ENCODE measurements around the gene ST8SIA4.

Gene ST8SIA4

DNA sequence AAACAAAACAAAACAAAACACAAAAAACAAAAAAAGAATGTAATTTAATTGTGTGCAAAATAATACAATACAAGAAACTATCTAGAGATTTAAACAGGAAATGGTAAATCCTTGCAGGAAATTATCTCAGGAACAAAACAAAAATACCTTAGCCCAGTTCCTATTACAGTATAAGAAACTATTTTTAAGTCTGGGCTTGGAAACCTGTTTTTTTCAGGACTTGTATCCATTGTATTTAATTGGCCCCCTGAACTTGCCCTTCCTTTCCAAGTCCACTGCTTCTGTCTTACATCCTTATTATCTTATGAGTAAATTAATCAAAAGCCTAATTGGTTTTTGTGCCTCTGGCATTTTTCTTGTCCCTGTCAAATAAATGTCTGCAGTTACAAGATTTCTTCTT, 48.5 kb downstream of the ST8SIA4 start:
- no peaks in the 10 kb centered on the region for H3K9me3 ChIP-seq (ENCODE audit: control insufficient read depth, low read length)
- no peaks in the 10 kb centered on the region for H3K27me3 ChIP-seq (ENCODE audit: control insufficient read depth, insufficient read depth, low read length, poor library complexity, severe bottlenecking)
- H3K4me1 ChIP-seq (ENCODE audit: control insufficient read depth, insufficient read depth, low read length): no peaks in the 10 kb centered on the region
- H3K36me3 ChIP-seq (ENCODE audit: control insufficient read depth, insufficient read depth, low read length): no peaks in the 10 kb centered on the region
- H3K4me3 ChIP-seq (ENCODE audit: insufficient read depth, low read depth, low read length): no peak overlapping the region
- H3K27ac ChIP-seq (ENCODE audit: insufficient read depth, low read depth, low read length, poor library complexity, severe bottlenecking): no peak overlapping the region

DNA sequence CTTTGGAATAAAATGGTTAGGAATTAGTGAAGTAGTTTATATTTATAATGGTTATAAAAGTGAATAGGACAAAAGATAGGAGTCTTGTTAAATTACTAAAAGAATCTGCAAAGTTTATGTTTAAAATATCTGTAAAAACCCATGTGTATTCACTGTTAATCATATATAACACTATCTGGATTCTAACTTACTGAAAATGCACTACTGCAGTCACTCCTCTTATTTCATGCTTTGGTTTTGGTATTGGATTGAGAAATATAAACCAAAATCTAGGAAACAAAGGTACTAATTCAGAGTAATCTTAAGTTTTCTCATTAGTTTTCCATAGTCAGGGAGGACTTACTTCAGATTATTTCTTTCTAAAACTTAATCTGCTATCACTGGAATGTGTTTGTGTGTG, 49.5 kb downstream of the ST8SIA4 start:
- Histone ChIP-seq H3K27me3 (ENCODE audit: control insufficient read depth, insufficient read depth, low read length, poor library complexity, severe bottlenecking) (no peaks in the 10 kb centered on the region), H3K9me3 (ENCODE audit: control insufficient read depth, low read length) (no peaks in the 10 kb centered on the region), H3K36me3 (ENCODE audit: control insufficient read depth, insufficient read depth, low read length) (no peaks in the 10 kb centered on the region), H3K4me3 (ENCODE audit: insufficient read depth, low read depth, low read length) (no peak overlapping the region), H3K4me1 (ENCODE audit: control insufficient read depth, insufficient read depth, low read length) (no peaks in the 10 kb centered on the region), H3K27ac (ENCODE audit: insufficient read depth, low read depth, low read length, poor library complexity, severe bottlenecking) (no peak overlapping the region)

- Histone ChIP-seq H3K36me3 (ENCODE audit: control insufficient read depth, insufficient read depth, low read length) (no peaks in the 10 kb centered on the region), H3K27ac (ENCODE audit: insufficient read depth, low read depth, low read length, poor library complexity, severe bottlenecking) (no peak overlapping the region), H3K4me3 (ENCODE audit: insufficient read depth, low read depth, low read length) (no peak overlapping the region), H3K27me3 (ENCODE audit: control insufficient read depth, insufficient read depth, low read length, poor library complexity, severe bottlenecking) (no peaks in the 10 kb centered on the region), H3K9me3 (ENCODE audit: control insufficient read depth, low read length) (no peaks in the 10 kb centered on the region), H3K4me1 (ENCODE audit: control insufficient read depth, insufficient read depth, low read length) (no peaks in the 10 kb centered on the region)
- WGBS, 2 experiments: 91 to 96% methylated on average over 3 of the region's 3 CpGs
Observed at GRCh38 chr5:100852988-100853449, 50.1 kb downstream of the ST8SIA4 start.

DNA sequence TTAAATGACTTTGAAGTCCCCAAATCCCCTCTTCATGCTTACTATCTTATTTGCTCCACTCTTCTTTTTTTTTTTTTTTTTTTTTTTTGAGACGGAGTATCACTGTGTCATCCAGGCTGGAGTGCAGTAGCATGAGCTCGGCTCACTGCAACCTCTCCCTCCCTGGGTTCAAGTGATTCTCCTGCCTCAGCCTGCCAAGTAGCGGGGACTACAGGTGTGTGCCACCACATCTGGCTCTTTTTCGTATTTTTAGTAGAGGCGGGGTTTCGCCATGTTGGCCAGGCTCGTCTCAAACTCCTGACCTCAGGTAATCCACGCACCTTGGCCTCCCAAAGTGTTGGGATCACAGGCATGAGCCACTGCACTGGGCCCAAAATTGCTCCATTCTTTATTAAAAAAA, 51.0 kb downstream of the ST8SIA4 start:
- H3K27ac ChIP-seq (ENCODE audit: insufficient read depth, low read depth, low read length, poor library complexity, severe bottlenecking): no peak overlapping the region
- no peak overlapping the region for H3K4me3 ChIP-seq (ENCODE audit: insufficient read depth, low read depth, low read length)
- H3K36me3 ChIP-seq (ENCODE audit: control insufficient read depth, insufficient read depth, low read length): no peaks in the 10 kb centered on the region
- 91 to 95% methylated on average over 8 of the region's 8 CpGs for WGBS, 2 experiments
- no peaks in the 10 kb centered on the region for H3K9me3 ChIP-seq (ENCODE audit: control insufficient read depth, low read length)
- no peaks in the 10 kb centered on the region for H3K4me1 ChIP-seq (ENCODE audit: control insufficient read depth, insufficient read depth, low read length)
- no peaks in the 10 kb centered on the region for H3K27me3 ChIP-seq (ENCODE audit: control insufficient read depth, insufficient read depth, low read length, poor library complexity, severe bottlenecking)

- no peaks in the 10 kb centered on the region for H3K4me1 ChIP-seq (ENCODE audit: control insufficient read depth, insufficient read depth, low read length)
- WGBS, 2 experiments: 92 to 100% methylated on average over 1 to 2 of the region's 4 CpGs
- H3K4me3 ChIP-seq (ENCODE audit: insufficient read depth, low read depth, low read length): no peak overlapping the region
- no peaks in the 10 kb centered on the region for H3K36me3 ChIP-seq (ENCODE audit: control insufficient read depth, insufficient read depth, low read length)
- H3K27ac ChIP-seq (ENCODE audit: insufficient read depth, low read depth, low read length, poor library complexity, severe bottlenecking): no peak overlapping the region
- no peaks in the 10 kb centered on the region for H3K27me3 ChIP-seq (ENCODE audit: control insufficient read depth, insufficient read depth, low read length, poor library complexity, severe bottlenecking)
- H3K9me3 ChIP-seq (ENCODE audit: control insufficient read depth, low read length): no peaks in the 10 kb centered on the region
Observed at GRCh38 chr5:100846772-100847171, 56.3 kb downstream of the ST8SIA4 start.

DNA sequence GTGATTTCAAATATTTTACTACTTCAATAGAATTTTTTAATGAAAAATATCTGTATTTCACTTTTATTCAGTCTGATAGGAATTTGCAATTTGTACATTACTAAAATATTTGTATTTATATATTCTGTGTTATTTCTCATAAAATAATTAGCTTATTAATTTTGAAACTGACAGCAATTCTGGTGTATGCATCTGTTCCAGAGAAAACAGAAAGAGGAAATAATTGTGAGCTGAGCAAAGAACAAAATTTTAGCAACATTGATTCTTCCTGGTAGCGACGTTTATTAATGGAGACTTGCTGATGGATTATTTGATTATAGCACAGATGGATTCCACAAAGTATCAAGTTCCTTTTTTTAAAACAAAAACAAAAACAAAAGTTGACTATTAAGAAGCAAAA, 61.0 kb downstream of the ST8SIA4 start:
- Histone ChIP-seq H3K4me3 (ENCODE audit: insufficient read depth, low read depth, low read length) (no peak overlapping the region), H3K9me3 (ENCODE audit: control insufficient read depth, low read length) (no peaks in the 10 kb centered on the region), H3K4me1 (ENCODE audit: control insufficient read depth, insufficient read depth, low read length) (no peaks in the 10 kb centered on the region), H3K27ac (ENCODE audit: insufficient read depth, low read depth, low read length, poor library complexity, severe bottlenecking) (no peak overlapping the region), H3K36me3 (ENCODE audit: control insufficient read depth, insufficient read depth, low read length) (no peaks in the 10 kb centered on the region), H3K27me3 (ENCODE audit: control insufficient read depth, insufficient read depth, low read length, poor library complexity, severe bottlenecking) (no peaks in the 10 kb centered on the region)
- WGBS, 2 experiments: 88 to 100% methylated on average over 2 of the region's 2 CpGs

- no peaks in the 10 kb centered on the region for H3K4me1 ChIP-seq (ENCODE audit: control insufficient read depth, insufficient read depth, low read length)
- H3K9me3 ChIP-seq (ENCODE audit: control insufficient read depth, low read length): no peaks in the 10 kb centered on the region
- no peak overlapping the region for H3K4me3 ChIP-seq (ENCODE audit: insufficient read depth, low read depth, low read length)
- no peaks in the 10 kb centered on the region for H3K36me3 ChIP-seq (ENCODE audit: control insufficient read depth, insufficient read depth, low read length)
- no peak overlapping the region for H3K27ac ChIP-seq (ENCODE audit: insufficient read depth, low read depth, low read length, poor library complexity, severe bottlenecking)
- 90 to 100% methylated on average over 1 to 2 of the region's 4 CpGs for WGBS, 2 experiments
- no peaks in the 10 kb centered on the region for H3K27me3 ChIP-seq (ENCODE audit: control insufficient read depth, insufficient read depth, low read length, poor library complexity, severe bottlenecking)
Observed at GRCh38 chr5:100841358-100842076, 61.6 kb downstream of the ST8SIA4 start.

GRCh38 chr5:100840789-100841188, 62.3 kb downstream of the ST8SIA4 start:
- no peaks in the 10 kb centered on the region for H3K27me3 ChIP-seq (ENCODE audit: control insufficient read depth, insufficient read depth, low read length, poor library complexity, severe bottlenecking)
- H3K36me3 ChIP-seq (ENCODE audit: control insufficient read depth, insufficient read depth, low read length): no peaks in the 10 kb centered on the region
- H3K27ac ChIP-seq (ENCODE audit: insufficient read depth, low read depth, low read length, poor library complexity, severe bottlenecking): no peak overlapping the region
- H3K4me1 ChIP-seq (ENCODE audit: control insufficient read depth, insufficient read depth, low read length): no peaks in the 10 kb centered on the region
- 52 to 100% methylated on average over 1 of the region's 1 CpG for WGBS, 2 experiments
- H3K4me3 ChIP-seq (ENCODE audit: insufficient read depth, low read depth, low read length): no peak overlapping the region
- H3K9me3 ChIP-seq (ENCODE audit: control insufficient read depth, low read length): no peaks in the 10 kb centered on the region

DNA sequence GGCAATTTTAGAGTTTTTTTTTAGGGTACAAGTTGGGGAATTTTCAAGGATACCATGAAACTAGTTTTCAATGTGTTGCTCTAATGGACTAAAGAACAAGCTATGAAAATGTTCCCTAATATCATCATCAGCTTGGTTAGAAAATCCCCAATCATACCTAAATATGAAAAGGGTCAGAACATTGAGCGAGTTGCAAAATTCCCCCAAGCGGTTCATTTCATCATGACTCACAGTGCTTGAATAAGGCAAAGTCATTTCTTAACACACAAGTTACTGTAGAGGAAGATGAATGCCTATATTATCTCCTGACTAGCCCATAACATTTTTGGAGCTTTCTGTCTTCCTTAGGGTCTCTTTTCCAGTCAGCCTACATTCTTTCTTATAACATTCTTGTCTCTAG, 62.7 kb downstream of the ST8SIA4 start:
- Histone ChIP-seq H3K27ac (ENCODE audit: insufficient read depth, low read depth, low read length, poor library complexity, severe bottlenecking) (no peak overlapping the region), H3K4me3 (ENCODE audit: insufficient read depth, low read depth, low read length) (no peak overlapping the region), H3K36me3 (ENCODE audit: control insufficient read depth, insufficient read depth, low read length) (no peaks in the 10 kb centered on the region), H3K9me3 (ENCODE audit: control insufficient read depth, low read length) (no peaks in the 10 kb centered on the region), H3K27me3 (ENCODE audit: control insufficient read depth, insufficient read depth, low read length, poor library complexity, severe bottlenecking) (no peaks in the 10 kb centered on the region), H3K4me1 (ENCODE audit: control insufficient read depth, insufficient read depth, low read length) (no peaks in the 10 kb centered on the region)
- 85 to 94% methylated on average over 2 of the region's 2 CpGs for WGBS, 2 experiments

GRCh38 chr5:100838048-100838473, 65.0 kb downstream of the ST8SIA4 start:
- Histone ChIP-seq H3K9me3 (ENCODE audit: control insufficient read depth, low read length) (no peaks in the 10 kb centered on the region), H3K4me3 (ENCODE audit: insufficient read depth, low read depth, low read length) (no peak overlapping the region), H3K27me3 (ENCODE audit: control insufficient read depth, insufficient read depth, low read length, poor library complexity, severe bottlenecking) (no peaks in the 10 kb centered on the region), H3K4me1 (ENCODE audit: control insufficient read depth, insufficient read depth, low read length) (no peaks in the 10 kb centered on the region), H3K27ac (ENCODE audit: insufficient read depth, low read depth, low read length, poor library complexity, severe bottlenecking) (no peak overlapping the region), H3K36me3 (ENCODE audit: control insufficient read depth, insufficient read depth, low read length) (no peaks in the 10 kb centered on the region)
- WGBS, 2 experiments: 91 to 95% methylated on average over 2 of the region's 2 CpGs

DNA sequence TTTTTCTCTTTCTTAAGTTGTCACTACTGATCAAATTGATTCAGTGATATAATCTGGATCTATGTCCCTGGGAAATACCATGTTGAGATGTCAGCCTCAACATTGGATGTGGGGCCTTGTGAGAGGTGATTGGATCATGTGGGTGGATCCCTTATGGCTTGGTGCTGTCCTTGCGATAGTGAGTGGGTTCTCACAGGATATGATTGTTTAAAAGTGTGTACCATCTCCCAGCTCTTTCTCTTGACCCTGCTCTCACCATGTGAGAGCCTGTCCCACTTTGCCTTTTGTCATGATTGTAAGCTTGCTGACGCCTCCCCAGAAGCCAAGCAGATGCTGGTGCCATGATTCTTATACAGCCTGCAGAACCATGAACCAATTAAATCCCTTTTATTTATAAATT, 68.6 kb downstream of the ST8SIA4 start:
- Histone ChIP-seq H3K9me3 (ENCODE audit: control insufficient read depth, low read length) (no peaks in the 10 kb centered on the region), H3K27me3 (ENCODE audit: control insufficient read depth, insufficient read depth, low read length, poor library complexity, severe bottlenecking) (no peaks in the 10 kb centered on the region), H3K27ac (ENCODE audit: insufficient read depth, low read depth, low read length, poor library complexity, severe bottlenecking) (no peak overlapping the region), H3K4me3 (ENCODE audit: insufficient read depth, low read depth, low read length) (no peak overlapping the region), H3K36me3 (ENCODE audit: control insufficient read depth, insufficient read depth, low read length) (no peaks in the 10 kb centered on the region), H3K4me1 (ENCODE audit: control insufficient read depth, insufficient read depth, low read length) (no peaks in the 10 kb centered on the region)
- WGBS, 2 experiments: 86 to 92% methylated on average over 2 of the region's 2 CpGs

Data from ectodermal cell (in vitro differentiated cells).